Endothelial cell of umbilical vein (primary cell): ENCODE data around the gene CETN3. TPM values are rescaled to one million over a fixed set of nuclear protein-coding genes. Genes with fewer than 3 reads are reported as not detected.

Experiments
- BruUV-seq: library from RNA; stranded (reverse); fragments of 400-500 nt; replicated peaks from 2 replicates; lab custom pipeline; 2021; lab: Mats Ljungman, UMichigan
- CTCF ChIA-PET: fragments of 300-600, 350-600 bp; sonication (Branson Sonifier 250); formaldehyde crosslinking; loops from one replicate; lab custom pipeline; 2021; ENCODE audit warnings: antibody characterized with exemption, inconsistent platforms; lab: Charles Lee
- POLR2A ChIA-PET: fragments of 300-600, 350-600 bp; sonication (Branson Sonifier 250); formaldehyde crosslinking; loops from one replicate; lab custom pipeline; 2021; ENCODE audit warnings: antibody characterized with exemption, inconsistent platforms; lab: Charles Lee
- DNase-seq: peaks from one replicate; pipeline ENCODE4 v3.0.0-alpha.2; 2011; ENCODE audit warnings: low read depth, low spot score
- FAIRE-seq: peaks from 2 replicates; lab custom pipeline; 2011; peaks lifted over from hg19 to GRCh38; lab: Jason Lieb, UNC
- H2AFZ ChIP-seq: 2 replicates; pipeline ENCODE4 v1.6.0; 2012; ENCODE audit warnings: low read depth, low read length, control low read depth, inconsistent platforms
- H3K27ac ChIP-seq: 2 replicates; pipeline ENCODE4 v1.5.1; 2011; ENCODE audit warnings: low read depth, mild to moderate bottlenecking, control low read depth, low read length, moderate library complexity; ENCODE audit not compliant: insufficient read depth
- H3K27me3 ChIP-seq, 2 experiments: 2 replicates each; pipeline versions ENCODE4 v1.6.0 to v1.6.1; 2011; ENCODE audit warnings: low read length in 2 of 2, mixed read lengths in 1 of 2; ENCODE audit not compliant: control insufficient read depth in 2 of 2, insufficient read depth in 2 of 2
- H3K36me3 ChIP-seq, 2 experiments: 2 replicates in 1 of 2; 3 replicates in 1 of 2; pipeline ENCODE4 v1.5.1; 2011; ENCODE audit warnings: low read length in 2 of 2, mild to moderate bottlenecking in 1 of 2, moderate library complexity in 1 of 2; ENCODE audit not compliant: control insufficient read depth in 2 of 2, insufficient read depth in 2 of 2; ENCODE audit errors: extremely low read depth in 1 of 2
- H3K4me1 ChIP-seq: 3 replicates; pipeline ENCODE4 v1.5.1; 2011; ENCODE audit warnings: mild to moderate bottlenecking, low read length; ENCODE audit not compliant: control insufficient read depth, insufficient read depth; ENCODE audit errors: extremely low read depth
- H3K4me2 ChIP-seq: 2 replicates; pipeline ENCODE4 v1.6.1; 2011; ENCODE audit warnings: low read length, control low read depth, mixed read lengths; ENCODE audit not compliant: insufficient read depth
- H3K4me3 ChIP-seq, 3 experiments: fragments of 200-600 bp in 1 of 3; sonication (generic), shearing (Covaris generic) in 1 of 3; replicated peaks in 1 of 3; 2 replicates each; pipeline ENCODE4 v1.5.1; 2011 to 2016; ENCODE audit warnings: control low read depth in 3 of 3, low read length in 3 of 3, mild to moderate bottlenecking in 2 of 3, inconsistent platforms in 1 of 3, low read depth in 1 of 3, moderate library complexity in 1 of 3; ENCODE audit not compliant: insufficient read depth in 1 of 3
- H3K79me2 ChIP-seq: 2 replicates; pipeline ENCODE4 v1.6.0; 2012; ENCODE audit warnings: low read length, inconsistent platforms; ENCODE audit not compliant: control insufficient read depth, insufficient read depth
- H3K9ac ChIP-seq: replicated peaks from 2 replicates; pipeline ENCODE3; 2011; ENCODE audit warnings: low read length, control low read depth; ENCODE audit not compliant: insufficient read depth; ENCODE audit errors: extremely low read depth
- H3K9me1 ChIP-seq: replicated peaks from 3 replicates; pipeline ENCODE4 v1.6.0; 2011; ENCODE audit warnings: mild to moderate bottlenecking, low read length; ENCODE audit not compliant: control insufficient read depth, insufficient read depth; ENCODE audit errors: extremely low read depth
- H3K9me3 ChIP-seq: replicated peaks from 2 replicates; pipeline ENCODE4 v1.5.1; 2012; ENCODE audit warnings: low read length, inconsistent platforms; ENCODE audit not compliant: control insufficient read depth, insufficient read depth
- H4K20me1 ChIP-seq: replicated peaks from 2 replicates; pipeline ENCODE3; 2011; ENCODE audit warnings: mild to moderate bottlenecking, low read length; ENCODE audit not compliant: control insufficient read depth, insufficient read depth; ENCODE audit errors: extremely low read depth
- CTCF ChIP-seq, 2 donors: IDR thresholded peaks; 1 replicate in 1 of 2; 2 replicates in 1 of 2; pipeline ENCODE4 v1.5.1; 2011; ENCODE audit warnings: low read length in 2 of 2, mild to moderate bottlenecking in 2 of 2, moderate library complexity in 2 of 2, control low read depth in 1 of 2, inconsistent platforms in 1 of 2, low read depth in 1 of 2; ENCODE audit not compliant: insufficient read depth in 1 of 2; ENCODE audit errors: extremely low read depth in 1 of 2
- EZH2 ChIP-seq: IDR thresholded peaks from 2 replicates; pipeline ENCODE4 v1.6.1; 2012; ENCODE audit warnings: borderline replicate concordance, low read depth, mild to moderate bottlenecking, moderate library complexity, low read length, inconsistent platforms; ENCODE audit not compliant: severe bottlenecking
- FOS ChIP-seq: IDR thresholded peaks from 2 replicates; pipeline ENCODE4 v1.6.1; 2011; ENCODE audit warnings: mild to moderate bottlenecking, low read length, moderate library complexity, borderline replicate concordance; ENCODE audit not compliant: insufficient read depth
- GATA2 ChIP-seq: IDR thresholded peaks from 2 replicates; pipeline ENCODE4 v1.7.0; 2011; ENCODE audit warnings: low read depth, mild to moderate bottlenecking, moderate library complexity, mixed read lengths, low read length; ENCODE audit not compliant: insufficient read length, insufficient read depth
- JUN ChIP-seq: IDR thresholded peaks from 2 replicates; pipeline ENCODE4 v1.6.1; 2011; ENCODE audit warnings: borderline replicate concordance, low read depth; ENCODE audit not compliant: insufficient read length, insufficient read depth
- MAX ChIP-seq: IDR thresholded peaks from 2 replicates; pipeline ENCODE4 v1.6.1; 2011; ENCODE audit not compliant: insufficient read depth, insufficient read length
- MYC ChIP-seq: IDR thresholded peaks from one replicate; pipeline ENCODE4 v1.6.1; 2011; ENCODE audit warnings: mild to moderate bottlenecking, low read depth, low read length
- POLR2A ChIP-seq: IDR thresholded peaks from 2 replicates; pipeline ENCODE4 v1.6.1; 2012; ENCODE audit warnings: low read depth, mild to moderate bottlenecking, control low read depth, low read length
- POLR2AphosphoS5 ChIP-seq: IDR thresholded peaks from 2 replicates; pipeline ENCODE4 v1.6.1; 2012; ENCODE audit warnings: low read depth, mild to moderate bottlenecking, control low read depth, low read length, moderate library complexity; ENCODE audit not compliant: insufficient read depth
- dilution Hi-C: fragments of 300-500 bp; cut with MboI; formaldehyde crosslinking; loops from one replicate; pipeline ENCODE4 v1.15.0; 2019; ENCODE audit warnings: low sequenced_read_pairs; ENCODE audit not compliant: extremely low pct_ligation_motif_present
- intact Hi-C: fragments of 100-400 bp; cut with micrococcal nuclease; formaldehyde crosslinking; loops from one replicate; pipeline ENCODE4 v1.10.0; 2022
- polyA plus RNA-seq, 4 experiments: library from polyadenylated mRNA; depleted of rRNA in 3 of 4; stranded (reverse) in 3 of 4; unstranded in 1 of 4; fragments of >200 nt; gene quantifications; 2 replicates each; pipeline versions ENCODE4 v1.2.1 to v1.2.3, GENCODE V29; 2011 to 2012; ENCODE audit warnings: missing spikeins in 1 of 4
- total RNA-seq: library from RNA; stranded (reverse); gene quantifications from 2 replicates; pipeline ENCODE4 v1.2.3, GENCODE V29; 2021

The CETN3 gene
- total and polyA plus RNA-seq, 2 donors (not counting 3 experiments of a cell fraction or from before 2014, with no cell fraction given) = 2.2 to 17.3 TPM

GRCh38 chr5:90440644-90441043 is 31.1 kb upstream of the CETN3 start:
- DNase-seq = no peak
- no TSS peak for BruUV-seq
- H3K9me1 ChIP-seq = no peaks in the 10 kb centered on the region
- ChIA-PET POLR2A (no interaction called here), CTCF (interaction anchor here (1.2 to 6.1 kb wide), 14 partner anchors 9 to 979 kb away, joined by 3 to 90 read pairs (median 7); partner anchors contain the start of gene LYSMD3)
- no peaks in the 10 kb centered on the region for H3K79me2 ChIP-seq
- no peaks in the 10 kb centered on the region for H3K36me3 ChIP-seq
- peaks cover 0 to 5% of the 10 kb centered on the region in 2 experiments for H3K27me3 ChIP-seq
- no peak overlapping the region for H3K4me3 ChIP-seq
- H2AFZ ChIP-seq = peak overlapping the region; percentile 78
- TF ChIP-seq CTCF (IDR thresholded peaks at IDR 0.05; ENCODE audit: extremely low read depth in 1 of 2, insufficient read depth in 1 of 2, low read depth in 1 of 2, low read length in 2 of 2) (no peak), MYC (no peak), GATA2 (no peak), MAX (no peak), EZH2 (no peak), JUN (no peak), POLR2A (no peak), FOS (no peak), POLR2AphosphoS5 (no peak)
- no peak overlapping the region for H3K9ac ChIP-seq
- no peak overlapping the region for H3K4me2 ChIP-seq
- FAIRE-seq = no peak
- H3K4me1 ChIP-seq = no peaks in the 10 kb centered on the region
- no peaks in the 10 kb centered on the region for H4K20me1 ChIP-seq
- H3K9me3 ChIP-seq = no peaks in the 10 kb centered on the region
- intact Hi-C loops (loop anchor here (1.0 kb wide), 1 partner anchor 164 kb away; no protein-coding TSS in a partner anchor), dilution Hi-C loops (no loop called here)
- H3K27ac ChIP-seq = no peak overlapping the region
